ENCODE measurements around the gene COL5A3. TPM values are rescaled to one million over a fixed set of nuclear protein-coding genes. Genes with fewer than 3 reads are reported as not detected.
"Not testable (repeated sequence)": the region's sequence is repeated elsewhere in the genome, so short reads cannot be mapped to it uniquely, and the experiment has no call there.

The COL5A3 gene
- total RNA-seq, 2 experiments from 2014 or later = 0.05 TPM; not detected in 1

GRCh38 chr19:10023096-10023495 lies 12.8 kb upstream of the COL5A3 start:
- CTCF ChIA-PET; DNase-seq; H3K4me1 Mint-ChIP-seq (ENCODE audit: low read depth); H3K9me3 Mint-ChIP-seq; H3K27ac Mint-ChIP-seq; intact Hi-C loops (cut with micrococcal nuclease); H3K36me3 Mint-ChIP-seq (ENCODE audit: low read depth); H3K27me3 Mint-ChIP-seq (ENCODE audit: low read depth); H3K4me3 Mint-ChIP-seq: not testable (repeated sequence)

- intact Hi-C loops (cut with micrococcal nuclease) = no loop called here
- CTCF ChIA-PET = interaction anchor here (0.6 to 0.9 kb wide), 2 partner anchors 21 to 800 kb away, joined by 3 to 4 read pairs; no protein-coding TSS in a partner anchor
- Mint-ChIP-seq H3K27ac (no peak overlapping the region), H3K36me3 (ENCODE audit: low read depth) (no peaks in the 10 kb centered on the region), H3K4me1 (ENCODE audit: low read depth) (no peaks in the 10 kb centered on the region), H3K9me3 (no peaks in the 10 kb centered on the region), H3K27me3 (ENCODE audit: low read depth) (peaks cover 6% of the 10 kb centered on the region), H3K4me3 (no peak overlapping the region)
- DNase-seq = no peak
Observed at GRCh38 chr19:10021863-10022262, 11.6 kb upstream of the COL5A3 start.

GRCh38 chr19:10021446-10021845 lies 11.1 kb upstream of the COL5A3 start:
- Mint-ChIP-seq H3K36me3 (ENCODE audit: low read depth) (no peaks in the 10 kb centered on the region), H3K4me1 (ENCODE audit: low read depth) (no peaks in the 10 kb centered on the region), H3K9me3 (no peaks in the 10 kb centered on the region), H3K4me3 (no peak overlapping the region), H3K27me3 (ENCODE audit: low read depth) (peaks cover 8% of the 10 kb centered on the region), H3K27ac (no peak overlapping the region)
- DNase-seq = no peak
- intact Hi-C loops (cut with micrococcal nuclease) = no loop called here
- CTCF ChIA-PET = interaction anchor here (0.9 kb wide), 1 partner anchor 21 kb away, joined by 4 read pairs; no protein-coding TSS in a partner anchor

GRCh38 chr19:10020851-10021250 lies 10.5 kb upstream of the COL5A3 start:
- intact Hi-C loops (cut with micrococcal nuclease) = no loop called here
- Mint-ChIP-seq H3K4me1 (ENCODE audit: low read depth) (no peaks in the 10 kb centered on the region), H3K27ac (no peak overlapping the region), H3K4me3 (no peak overlapping the region), H3K27me3 (ENCODE audit: low read depth) (peaks cover 6% of the 10 kb centered on the region), H3K36me3 (ENCODE audit: low read depth) (no peaks in the 10 kb centered on the region), H3K9me3 (no peaks in the 10 kb centered on the region)
- DNase-seq = no peak
- CTCF ChIA-PET = interaction anchor here (0.9 kb wide), 1 partner anchor 20 kb away, joined by 4 read pairs; no protein-coding TSS in a partner anchor

GRCh38 chr19:10019246-10019645 lies 8.9 kb upstream of the COL5A3 start:
- no peak overlapping the region for H3K4me3 Mint-ChIP-seq
- CTCF ChIA-PET = interaction anchor here (0.8 to 1.3 kb wide), 4 partner anchors 8 to 88 kb away, joined by 3 to 4 read pairs (median 3); partner anchors contain the start of gene COL5A3
- H3K9me3 Mint-ChIP-seq = no peaks in the 10 kb centered on the region
- intact Hi-C loops (cut with micrococcal nuclease) = no loop called here
- no peak for DNase-seq
- peaks cover 6% of the 10 kb centered on the region for H3K27me3 Mint-ChIP-seq (ENCODE audit: low read depth)
- no peaks in the 10 kb centered on the region for H3K4me1 Mint-ChIP-seq (ENCODE audit: low read depth)
- no peak overlapping the region for H3K27ac Mint-ChIP-seq
- H3K36me3 Mint-ChIP-seq (ENCODE audit: low read depth) = no peaks in the 10 kb centered on the region

- H3K9me3 Mint-ChIP-seq = no peaks in the 10 kb centered on the region
- no peak overlapping the region for H3K27ac Mint-ChIP-seq
- CTCF ChIA-PET = interaction anchor here (0.8 to 1.3 kb wide), 4 partner anchors 8 to 88 kb away, joined by 3 to 4 read pairs (median 3); partner anchors contain the start of gene COL5A3
- H3K27me3 Mint-ChIP-seq (ENCODE audit: low read depth) = peaks cover 9% of the 10 kb centered on the region
- H3K36me3 Mint-ChIP-seq (ENCODE audit: low read depth) = no peaks in the 10 kb centered on the region
- H3K4me1 Mint-ChIP-seq (ENCODE audit: low read depth) = no peaks in the 10 kb centered on the region
- DNase-seq = no peak
- H3K4me3 Mint-ChIP-seq = no peak overlapping the region
- intact Hi-C loops (cut with micrococcal nuclease) = no loop called here
Observed at GRCh38 chr19:10018786-10019185, 8.5 kb upstream of the COL5A3 start.

GRCh38 chr19:10018263-10018662 lies 8.0 kb upstream of the COL5A3 start:
- no peak for DNase-seq
- H3K9me3 Mint-ChIP-seq = no peaks in the 10 kb centered on the region
- no peak overlapping the region for H3K27ac Mint-ChIP-seq
- peaks cover 11% of the 10 kb centered on the region for H3K27me3 Mint-ChIP-seq (ENCODE audit: low read depth)
- H3K4me3 Mint-ChIP-seq = no peak overlapping the region
- intact Hi-C loops (cut with micrococcal nuclease) = no loop called here
- CTCF ChIA-PET = interaction anchor here (1.0 to 1.3 kb wide), 2 partner anchors 11 to 87 kb away, joined by 3 read pairs; no protein-coding TSS in a partner anchor
- H3K4me1 Mint-ChIP-seq (ENCODE audit: low read depth) = no peaks in the 10 kb centered on the region
- H3K36me3 Mint-ChIP-seq (ENCODE audit: low read depth) = no peaks in the 10 kb centered on the region

- Mint-ChIP-seq H3K27me3 (ENCODE audit: low read depth) (peaks cover 33% of the 10 kb centered on the region), H3K27ac (no peak overlapping the region), H3K36me3 (ENCODE audit: low read depth) (no peaks in the 10 kb centered on the region), H3K9me3 (no peaks in the 10 kb centered on the region), H3K4me3 (no peak overlapping the region), H3K4me1 (ENCODE audit: low read depth) (peaks cover 5% of the 10 kb centered on the region)
- CTCF ChIA-PET = no interaction called here
- no peak for DNase-seq
- intact Hi-C loops (cut with micrococcal nuclease) = no loop called here
Observed at GRCh38 chr19:10013834-10014618, 3.7 kb upstream of the COL5A3 start.

- DNase-seq = no peak
- CTCF ChIA-PET = no interaction called here
- H3K9me3 Mint-ChIP-seq = no peaks in the 10 kb centered on the region
- intact Hi-C loops (cut with micrococcal nuclease) = no loop called here
- no peak within 1 kb of the TSS for H3K4me3 Mint-ChIP-seq
- peaks cover 8% of the 10 kb centered on the region for H3K4me1 Mint-ChIP-seq (ENCODE audit: low read depth)
- peaks cover 40% of the 10 kb centered on the region for H3K27me3 Mint-ChIP-seq (ENCODE audit: low read depth)
- H3K36me3 Mint-ChIP-seq (ENCODE audit: low read depth) = no peaks in the 10 kb centered on the region
- no peak within 1 kb of the TSS for H3K27ac Mint-ChIP-seq
Observed at GRCh38 chr19:10013316-10013715, 3.0 kb upstream of the COL5A3 start, which contains the start of gene RDH8. Gene RDH8 (plus strand): TSS chr19:10013483. CDS start chr19:10013498, 15 bp downstream.

- Mint-ChIP-seq H3K27ac (no peak overlapping the region), H3K4me1 (ENCODE audit: low read depth) (peaks cover 8% of the 10 kb centered on the region), H3K4me3 (no peak overlapping the region), H3K36me3 (ENCODE audit: low read depth) (no peaks in the 10 kb centered on the region), H3K9me3 (no peaks in the 10 kb centered on the region), H3K27me3 (ENCODE audit: low read depth) (peaks cover 50% of the 10 kb centered on the region)
- no peak for DNase-seq
- intact Hi-C loops (cut with micrococcal nuclease) = no loop called here
- CTCF ChIA-PET = interaction anchor here (1.4 kb wide), 1 partner anchor 16 kb away, joined by 4 read pairs; no protein-coding TSS in a partner anchor
Observed at GRCh38 chr19:10011974-10012373, 1.7 kb upstream of the COL5A3 start.

- Mint-ChIP-seq H3K9me3 (no peaks in the 10 kb centered on the region), H3K4me3 (no peak overlapping the region), H3K36me3 (ENCODE audit: low read depth) (no peaks in the 10 kb centered on the region), H3K4me1 (ENCODE audit: low read depth) (peaks cover 8% of the 10 kb centered on the region), H3K27me3 (ENCODE audit: low read depth) (peaks cover 52% of the 10 kb centered on the region), H3K27ac (no peak overlapping the region)
- intact Hi-C loops (cut with micrococcal nuclease) = no loop called here
- DNase-seq = no peak
- CTCF ChIA-PET = interaction anchor here (1.1 kb wide), 1 partner anchor 8 kb away, joined by 3 read pairs; no protein-coding TSS in a partner anchor
Observed at GRCh38 chr19:10010939-10011338, 635 bp upstream of the COL5A3 start.

GRCh38 chr19:10009714-10010224 lies 535 bp downstream of the COL5A3 start:
- DNase-seq = no peak
- Mint-ChIP-seq H3K27me3 (ENCODE audit: low read depth) (peaks cover 54% of the 10 kb centered on the region), H3K4me3 (no peak overlapping the region), H3K9me3 (no peaks in the 10 kb centered on the region), H3K27ac (no peak overlapping the region), H3K4me1 (ENCODE audit: low read depth) (peaks cover 8% of the 10 kb centered on the region), H3K36me3 (ENCODE audit: low read depth) (no peaks in the 10 kb centered on the region)
- intact Hi-C loops (cut with micrococcal nuclease) = loop anchor here (10.0 kb wide), 1 partner anchor 175 kb away; the partner anchor contains the start of gene PIN1
- CTCF ChIA-PET = interaction anchor here (0.7 to 1.5 kb wide), 3 partner anchors 9 to 489 kb away, joined by 3 to 4 read pairs (median 3); no protein-coding TSS in a partner anchor

Data from activated naive CD4-positive, alpha-beta T cell treated with anti-CD3 and anti-CD28 coated beads for 36 hours (primary cell).